ENCODE results near the gene GRAPL.
"Not testable (repeated sequence)": the region's sequence is repeated elsewhere in the genome, so short reads cannot be mapped to it uniquely, and the experiment has no call there.

- not testable (repeated sequence) for TF ChIP-seq EZH2 (IDR thresholded peaks at IDR 0.05; ENCODE audit: borderline replicate concordance, low read length); CTCF (IDR thresholded peaks at IDR 0.05; ENCODE audit: low read length)
Observed at GRCh38 chr17:19092737-19093683, 34.4 kb upstream of the GRAPL start.

All from OCI-LY1 (cell line).